HEK293 (cell line): ENCODE results near the gene NHERF2.

ENCODE experiments used
- CTCF ChIA-PET: fragments of 350-600 bp; formaldehyde crosslinking; extraction: SDS; loops from one replicate; lab custom pipeline; 2021; ENCODE audit warnings: antibody characterized with exemption; lab: Yijun Ruan, JAX
- POLR2A ChIA-PET: fragments of 300-600 bp; formaldehyde crosslinking; extraction: SDS; loops from one replicate; lab custom pipeline; 2020; ENCODE audit warnings: antibody characterized with exemption, inconsistent platforms; lab: Yijun Ruan, JAX
- H3K27ac ChIP-seq: fragments of 200-500 bp; sonication (Bioruptor generic); 2 replicates; pipeline ENCODE4 v1.5.1; 2014; ENCODE audit warnings: low read depth, low read length, control low read depth, inconsistent platforms; ENCODE audit errors: extremely low read depth
- H3K36me3 ChIP-seq, 2 experiments: fragments of 200-500 bp in 1 of 2; sonication (Bioruptor generic) in 1 of 2; 1 replicate in 1 of 2; 2 replicates in 1 of 2; pipeline ENCODE4 v1.5.1; 2014 to 2017; ENCODE audit warnings: inconsistent platforms in 2 of 2, low read length in 2 of 2; ENCODE audit not compliant: control insufficient read depth in 2 of 2, insufficient read depth in 1 of 2
- H3K4me1 ChIP-seq: fragments of 200-500 bp; sonication (Bioruptor generic); 2 replicates; pipeline ENCODE4 v1.5.1; 2014; ENCODE audit warnings: mild to moderate bottlenecking, low read length, inconsistent platforms; ENCODE audit not compliant: control insufficient read depth, insufficient read depth
- H3K4me3 ChIP-seq: 2 replicates; pipeline ENCODE4 v1.5.1; 2011; ENCODE audit warnings: low read depth, mild to moderate bottlenecking, control low read depth, low read length, moderate library complexity
- H3K9me3 ChIP-seq: fragments of 200-500 bp; sonication (Bioruptor generic); 2 replicates; pipeline ENCODE4 v1.5.1; 2014; ENCODE audit warnings: low read depth, low read length, inconsistent platforms; ENCODE audit not compliant: control insufficient read depth, insufficient read depth
- HIC1 ChIP-seq: fragments of 450-650 bp; formaldehyde crosslinking; IDR thresholded peaks from 2 replicates; pipeline ENCODE4 v1.5.1; 2016; ENCODE audit warnings: missing biosample characterization, missing genetic modification characterization
- PATZ1 ChIP-seq: fragments of 450-650 bp; formaldehyde crosslinking; IDR thresholded peaks from 2 replicates; pipeline ENCODE4 v1.5.1; 2016; ENCODE audit warnings: missing biosample characterization, missing genetic modification characterization
- ZBTB1 ChIP-seq: fragments of 450-650 bp; formaldehyde crosslinking; IDR thresholded peaks from 2 replicates; pipeline ENCODE4 v1.5.1; 2016; ENCODE audit warnings: missing biosample characterization, missing genetic modification characterization
- ZBTB10 ChIP-seq: fragments of 450-650 bp; formaldehyde crosslinking; IDR thresholded peaks from 2 replicates; pipeline ENCODE4 v1.5.1; 2016; ENCODE audit warnings: missing biosample characterization, missing genetic modification characterization
- ZBTB48 ChIP-seq: fragments of 450-650 bp; formaldehyde crosslinking; IDR thresholded peaks from 2 replicates; pipeline ENCODE4 v1.5.1; 2016; ENCODE audit warnings: missing biosample characterization, missing genetic modification characterization
- ZNF518A ChIP-seq: fragments of 450-650 bp; formaldehyde crosslinking; conservative IDR thresholded peaks from 2 replicates; pipeline ENCODE4 v1.5.1; 2016; ENCODE audit warnings: low read depth, missing biosample characterization, missing genetic modification characterization
- ZNF692 ChIP-seq: fragments of 450-650 bp; formaldehyde crosslinking; IDR thresholded peaks from 2 replicates; pipeline ENCODE4 v1.5.1; 2016; ENCODE audit warnings: missing biosample characterization, missing genetic modification characterization
- ZSCAN5A ChIP-seq: fragments of 450-650 bp; formaldehyde crosslinking; IDR thresholded peaks from 2 replicates; pipeline ENCODE4 v1.5.1; 2016; ENCODE audit warnings: missing biosample characterization, missing genetic modification characterization

Gene NHERF2

GRCh38 chr16:2079311-2079800 lies 52.7 kb downstream of the NHERF2 start (continued):
- TF ChIP-seq ZNF692 (tag by site-specific recombination) = no peak
- no peak for TF ChIP-seq ZBTB48 (tag by site-specific recombination)
- no peak for TF ChIP-seq ZBTB10 (tag by site-specific recombination)
- TF ChIP-seq PATZ1 (tag by site-specific recombination) = no peak
- no peak for TF ChIP-seq ZSCAN5A (tag by site-specific recombination)
- TF ChIP-seq, all 188 proteins: peak for 0

- POLR2A ChIA-PET = no interaction called here
Measured at GRCh38 chr16:2079991-2080390, 53.3 kb downstream of the NHERF2 start.

More at GRCh38 chr16:2079991-2080390, 53.3 kb downstream of the NHERF2 start:
- no peaks in the 10 kb centered on the region for H3K4me1 ChIP-seq
- CTCF ChIA-PET = interaction anchor here (0.8 kb wide), 1 partner anchor 32 kb away, joined by 3 read pairs; the partner anchor contains the start of genes NTHL1 and TSC2
- TF ChIP-seq HIC1 (tag by site-specific recombination) = 0 out of 2 replicates have a peak, but pooled peaks have one; percentile 43
- no peak for TF ChIP-seq ZBTB1
- TF ChIP-seq ZNF518A = no peak
- no peak overlapping the region for H3K27ac ChIP-seq
- H3K4me3 ChIP-seq = no peak overlapping the region
- no peaks in the 10 kb centered on the region for H3K9me3 ChIP-seq
- H3K36me3 ChIP-seq = peaks cover 0 to 91% of the 10 kb centered on the region in 2 experiments; a peak in 1 of 3 replicates
